Renal cortical epithelial cell (primary cell): ENCODE data around the gene PLXNA4. TPM values are rescaled to one million over a fixed set of nuclear protein-coding genes. Genes with fewer than 3 reads are reported as not detected.

ENCODE experiments used
- DNase-seq: peaks from one replicate; pipeline ENCODE4 v3.0.0-alpha.2; 2011; ENCODE audit warnings: low read depth
- total RNA-seq: library from RNA; depleted of rRNA; stranded (reverse); fragments of >200 nt; gene quantifications from 2 replicates; pipeline ENCODE4 v1.2.3, GENCODE V29; 2014

PLXNA4 gene
- total RNA-seq, 1 donor from 2014 or later, result 0.05 TPM

DNA sequence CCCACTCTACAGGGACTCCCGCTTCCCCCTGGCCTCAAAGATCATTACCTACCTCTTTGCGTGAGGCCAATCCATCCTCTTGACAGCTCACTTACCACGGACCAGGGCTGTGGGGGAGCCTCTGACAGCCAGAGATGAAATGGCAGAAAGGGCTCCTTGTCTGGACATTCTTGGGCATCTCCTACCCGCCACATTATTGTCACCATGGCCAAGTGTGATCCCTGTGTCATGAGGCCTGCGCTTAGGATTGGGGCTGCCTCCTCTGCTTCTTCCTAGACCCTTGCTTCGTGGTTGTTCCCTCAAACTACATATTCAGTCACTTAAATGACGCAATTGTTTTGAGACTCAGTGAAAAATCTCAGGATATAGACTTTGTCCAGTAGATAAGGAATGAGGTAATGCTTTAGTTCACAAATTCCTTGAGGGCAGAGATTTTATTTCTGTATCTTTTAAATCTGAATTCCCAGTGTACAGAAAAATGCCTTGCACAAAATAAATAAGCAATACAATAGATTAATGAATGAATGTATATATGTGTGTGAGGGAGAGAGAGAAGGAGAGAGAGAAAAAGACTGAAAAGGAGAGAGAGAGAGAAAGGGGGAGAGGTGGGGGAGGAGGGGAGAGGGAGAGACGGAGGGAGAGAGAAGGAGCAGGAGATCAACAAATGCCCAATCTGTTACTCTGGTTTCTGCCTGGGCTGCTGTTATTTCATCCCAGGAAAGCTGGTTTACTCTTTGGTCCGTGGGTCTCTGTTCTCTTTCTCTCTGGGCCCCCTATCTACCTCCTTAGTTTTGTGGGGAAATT is 159.0 kb downstream of the PLXNA4 start:
- DNase-seq, result no peak

- DNase-seq, result no peak
These were observed 159.9 kb downstream of the PLXNA4 start for GRCh38 chr7:132416395-132416794.

GRCh38 chr7:132415259-132415658 is 161.0 kb downstream of the PLXNA4 start:
- DNase-seq, result no peak

GRCh38 chr7:132414857-132415256 is 161.4 kb downstream of the PLXNA4 start:
- DNase-seq, result no peak

- DNase-seq, result no peak
These were observed 163.8 kb downstream of the PLXNA4 start for GRCh38 chr7:132412435-132412834.

- no peak for DNase-seq
These were observed 165.3 kb downstream of the PLXNA4 start for GRCh38 chr7:132410861-132411541.

- DNase-seq, result no peak
These were observed 165.9 kb downstream of the PLXNA4 start for GRCh38 chr7:132410385-132410784.

DNA sequence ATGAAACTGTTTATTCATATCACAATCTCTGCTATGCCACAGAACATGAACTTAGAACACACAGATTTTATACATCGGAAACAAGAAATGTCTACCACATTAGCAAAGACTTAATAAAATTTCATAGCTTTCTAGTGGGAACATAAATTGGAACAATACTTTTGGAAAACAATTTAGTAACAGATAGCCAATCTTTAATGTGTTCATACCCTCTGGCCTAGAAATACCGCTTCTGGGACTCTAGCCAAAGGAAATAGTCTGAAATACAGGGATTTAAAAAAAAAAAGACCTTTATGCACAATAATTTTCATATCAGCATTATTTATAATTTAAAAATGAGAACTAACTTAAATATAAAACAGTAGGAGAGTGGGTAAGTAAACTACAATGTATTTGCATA is 168.5 kb downstream of the PLXNA4 start:
- no peak for DNase-seq

GRCh38 chr7:132406039-132406438 is 170.2 kb downstream of the PLXNA4 start:
- DNase-seq, result no peak

DNA sequence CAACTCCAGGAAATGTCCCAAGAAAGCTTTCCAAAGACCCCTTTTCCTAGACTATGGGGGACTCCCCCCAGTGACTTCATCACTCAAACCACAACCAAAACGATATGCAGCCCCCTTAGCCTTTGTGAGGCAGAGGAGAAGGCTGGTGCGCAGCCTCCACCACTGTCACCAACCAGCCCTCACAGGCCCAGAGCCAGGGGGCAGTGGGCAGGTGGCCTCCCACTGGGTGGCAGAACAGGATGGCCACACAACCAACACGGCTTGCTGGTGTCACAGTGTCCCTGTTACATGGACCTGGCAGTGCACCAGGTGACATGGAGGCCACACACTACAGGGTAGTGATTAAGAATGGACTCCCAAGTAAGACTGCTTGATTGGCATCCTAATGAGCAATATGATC is 172.0 kb downstream of the PLXNA4 start:
- no peak for DNase-seq

DNA sequence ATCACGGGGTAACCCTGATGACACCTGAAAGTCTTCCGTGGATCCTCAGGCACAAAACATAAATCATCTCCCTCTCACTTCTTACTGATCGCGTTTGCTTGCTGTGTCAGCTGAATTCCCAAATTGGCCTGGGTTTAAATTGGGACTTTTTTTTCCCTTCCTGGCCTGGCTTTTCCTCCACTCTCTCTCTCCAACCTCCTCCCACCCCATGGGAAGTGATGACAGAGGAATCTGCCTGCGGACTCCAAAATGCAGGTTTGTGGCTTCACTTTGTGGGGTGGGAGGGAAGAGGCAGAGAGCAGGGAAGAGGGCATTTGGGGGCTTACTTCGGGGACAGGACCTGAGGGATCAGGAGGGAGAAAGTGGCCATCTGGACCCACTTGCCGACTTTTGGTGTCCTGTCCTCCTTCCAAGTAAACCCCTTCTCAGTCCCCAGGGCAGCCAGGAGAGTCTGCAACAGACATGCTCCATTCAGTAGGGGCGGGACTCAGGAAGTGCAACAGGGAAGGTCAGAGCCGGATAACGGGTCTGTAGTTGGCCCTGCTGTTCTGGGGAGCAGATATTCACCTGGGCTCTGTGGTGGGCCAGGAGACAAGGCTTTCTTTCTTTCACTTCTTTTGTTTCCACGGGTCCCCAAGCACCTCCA is 172.7 kb downstream of the PLXNA4 start:
- no peak for DNase-seq

- no peak for DNase-seq
These were observed 173.5 kb downstream of the PLXNA4 start for GRCh38 chr7:132402751-132403245.

DNA sequence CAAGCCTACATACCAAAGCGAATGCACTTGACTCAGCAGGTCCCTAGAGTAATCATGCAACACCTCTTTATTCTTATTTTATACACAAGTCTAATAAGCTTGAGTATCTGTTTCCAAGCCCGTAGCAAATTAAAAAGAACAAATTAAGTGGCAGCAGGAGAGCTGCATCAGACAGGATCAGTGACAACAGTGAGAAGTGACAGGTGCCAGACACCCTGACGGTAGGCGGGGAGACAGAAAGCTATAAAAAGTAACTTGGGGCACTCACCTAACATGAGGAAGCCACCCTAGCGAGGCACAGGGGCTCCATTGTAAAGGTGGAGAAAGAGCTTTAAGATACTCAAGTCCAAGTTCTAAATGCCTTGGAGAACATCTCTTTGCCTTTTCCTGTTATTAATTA is 174.2 kb downstream of the PLXNA4 start:
- DNase-seq, result no peak

- no peak for DNase-seq
These were observed 175.6 kb downstream of the PLXNA4 start for GRCh38 chr7:132400561-132401142.

GRCh38 chr7:132399367-132399766 is 176.9 kb downstream of the PLXNA4 start:
- no peak for DNase-seq

GRCh38 chr7:132398253-132398925 is 177.9 kb downstream of the PLXNA4 start:
- DNase-seq, result no peak

DNA sequence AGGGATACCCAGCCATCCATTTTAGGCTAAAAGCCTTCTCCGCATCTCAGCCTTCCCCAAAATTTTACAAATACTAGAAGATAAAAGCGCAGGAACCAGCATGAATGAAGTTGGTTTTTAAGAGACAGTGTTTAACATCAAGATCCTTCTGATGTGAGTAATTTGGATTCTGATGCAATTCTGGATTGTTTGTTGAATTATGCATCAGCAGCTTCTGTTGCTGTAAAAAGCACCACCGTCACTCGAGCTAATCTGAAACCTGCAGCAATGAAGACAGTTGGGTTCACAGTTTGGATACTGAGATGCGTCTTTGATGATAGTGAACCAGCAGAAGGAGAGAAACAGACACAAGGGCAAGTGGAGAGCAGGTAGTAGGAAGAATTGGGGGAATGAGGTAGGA is 179.2 kb downstream of the PLXNA4 start:
- no peak for DNase-seq

DNA sequence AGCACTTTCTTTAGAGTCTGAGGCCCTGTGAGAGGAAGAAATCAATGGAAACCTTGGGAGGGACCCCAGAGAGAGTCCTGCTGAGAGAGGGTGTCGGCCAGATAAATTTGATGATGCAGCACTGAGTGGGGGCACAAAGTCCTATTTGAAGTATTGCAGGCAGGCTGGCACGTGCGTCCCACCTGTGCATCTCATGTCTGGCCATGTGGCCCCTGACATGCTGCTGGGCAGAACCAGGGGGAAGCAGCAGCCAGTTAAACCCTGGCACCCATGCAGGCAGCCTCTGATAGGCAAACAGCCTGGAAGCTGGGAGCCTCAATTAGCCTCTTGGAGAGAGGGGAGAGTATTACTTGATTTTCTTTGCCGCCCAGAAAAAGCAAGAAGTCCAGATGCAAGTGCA is 180.9 kb downstream of the PLXNA4 start:
- no peak for DNase-seq

- DNase-seq, result no peak
These were observed 181.7 kb downstream of the PLXNA4 start for GRCh38 chr7:132394283-132395198.

DNA sequence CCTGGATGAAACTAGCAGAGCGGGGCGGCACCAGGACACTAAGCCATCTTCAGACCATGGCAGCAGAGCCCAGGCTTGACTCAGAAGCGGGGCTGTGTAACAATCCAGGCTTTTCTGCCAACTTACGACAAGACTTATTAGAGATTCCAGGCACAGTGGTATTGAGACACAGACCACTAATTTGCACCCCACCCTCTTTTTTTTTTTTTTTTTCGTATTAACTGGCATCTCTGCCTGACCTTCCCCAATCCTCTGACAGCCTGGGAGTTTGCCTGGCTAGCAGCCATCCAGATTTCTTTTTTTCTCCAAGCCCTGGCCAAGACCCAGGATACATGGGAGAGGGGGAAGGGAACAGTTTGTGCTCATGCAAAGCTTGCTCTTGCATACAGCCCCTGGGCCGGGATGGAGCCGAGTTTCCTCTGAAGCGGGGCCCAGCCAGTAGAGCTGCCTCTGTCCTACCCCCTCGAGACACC is 182.4 kb downstream of the PLXNA4 start:
- peak; percentile 52 for DNase-seq

- DNase-seq, result no peak
These were observed 183.6 kb downstream of the PLXNA4 start for GRCh38 chr7:132392713-132393112.
